Common myeloid progenitor, CD34-positive (primary cell): ENCODE data around the gene CARD9.

ENCODE experiments used
- CTCF ChIA-PET: fragments of 350-600 bp; sonication (Branson Sonifier 250); formaldehyde crosslinking; loops from one replicate; lab custom pipeline; 2021; ENCODE audit warnings: antibody characterized with exemption; lab: Charles Lee
- POLR2A ChIA-PET: fragments of 350-600 bp; sonication (Branson Sonifier 250); formaldehyde crosslinking; loops from one replicate; lab custom pipeline; 2021; ENCODE audit warnings: antibody characterized with exemption; lab: Charles Lee
- DNase-seq, 3 donors: peaks; one replicate each; pipeline versions ENCODE4 v3.0.0 to v3.0.0-alpha.2; 2013
- H3K27ac ChIP-seq, 2 experiments: 1 replicate in 1 of 2; 2 replicates in 1 of 2; pipeline ENCODE4 v1.7.0; 2013; ENCODE audit warnings: inconsistent platforms in 2 of 2, low read length in 2 of 2, mild to moderate bottlenecking in 2 of 2, low read depth in 1 of 2, moderate library complexity in 1 of 2; ENCODE audit not compliant: severe bottlenecking in 2 of 2, insufficient read depth in 1 of 2, poor library complexity in 1 of 2
- H3K27me3 ChIP-seq, 5 experiments: replicated peaks in 2 of 5; 1 replicate in 3 of 5; 2 replicates in 2 of 5; pipeline versions ENCODE4 v1.6.1 to v1.7.0; 2013; ENCODE audit warnings: low read length in 4 of 5, mild to moderate bottlenecking in 2 of 5, moderate library complexity in 2 of 5, inconsistent platforms in 1 of 5; ENCODE audit not compliant: insufficient read depth in 5 of 5, control insufficient read depth in 4 of 5
- H3K36me3 ChIP-seq, 4 experiments: 1 replicate in 2 of 4; 2 replicates in 2 of 4; pipeline versions ENCODE4 v1.6.1 to v1.7.0; 2013; ENCODE audit warnings: low read length in 3 of 4, control low read depth in 1 of 4, mild to moderate bottlenecking in 1 of 4; ENCODE audit not compliant: control insufficient read depth in 4 of 4, insufficient read depth in 4 of 4
- H3K4me1 ChIP-seq, 4 experiments: 1 replicate in 3 of 4; 2 replicates in 1 of 4; pipeline versions ENCODE4 v1.6.1 to v1.7.1; 2013; ENCODE audit warnings: low read length in 3 of 4, mild to moderate bottlenecking in 3 of 4, control low read depth in 1 of 4, inconsistent platforms in 1 of 4, moderate library complexity in 1 of 4; ENCODE audit not compliant: control insufficient read depth in 4 of 4, insufficient read depth in 4 of 4; ENCODE audit errors: control extremely low read depth in 1 of 4
- H3K4me3 ChIP-seq, 7 experiments: 1 replicate in 4 of 7; 2 replicates in 3 of 7; pipeline versions ENCODE4 v1.5.1 to v1.7.0; 2013; ENCODE audit warnings: mild to moderate bottlenecking in 7 of 7, low read length in 6 of 7, moderate library complexity in 6 of 7, inconsistent platforms in 2 of 7, low read depth in 2 of 7, control low read depth in 1 of 7; ENCODE audit not compliant: insufficient read depth in 4 of 7, control insufficient read depth in 1 of 7; ENCODE audit errors: extremely low read depth in 1 of 7
- H3K9me3 ChIP-seq, 5 experiments: 1 replicate in 4 of 5; 2 replicates in 1 of 5; pipeline versions ENCODE4 v1.6.1 to v1.7.1; 2013; ENCODE audit warnings: low read length in 4 of 5, mild to moderate bottlenecking in 2 of 5, inconsistent platforms in 1 of 5, low read depth in 1 of 5, moderate library complexity in 1 of 5; ENCODE audit not compliant: control insufficient read depth in 4 of 5, insufficient read depth in 2 of 5; ENCODE audit errors: control extremely low read depth in 1 of 5
- WGBS: methylation state at CpG from one replicate; pipeline ENCODE4 v1.1.5; 2013; ENCODE audit not compliant: insufficient coverage; 5-methylcytosine and 5-hydroxymethylcytosine counted together

The CARD9 gene

DNA sequence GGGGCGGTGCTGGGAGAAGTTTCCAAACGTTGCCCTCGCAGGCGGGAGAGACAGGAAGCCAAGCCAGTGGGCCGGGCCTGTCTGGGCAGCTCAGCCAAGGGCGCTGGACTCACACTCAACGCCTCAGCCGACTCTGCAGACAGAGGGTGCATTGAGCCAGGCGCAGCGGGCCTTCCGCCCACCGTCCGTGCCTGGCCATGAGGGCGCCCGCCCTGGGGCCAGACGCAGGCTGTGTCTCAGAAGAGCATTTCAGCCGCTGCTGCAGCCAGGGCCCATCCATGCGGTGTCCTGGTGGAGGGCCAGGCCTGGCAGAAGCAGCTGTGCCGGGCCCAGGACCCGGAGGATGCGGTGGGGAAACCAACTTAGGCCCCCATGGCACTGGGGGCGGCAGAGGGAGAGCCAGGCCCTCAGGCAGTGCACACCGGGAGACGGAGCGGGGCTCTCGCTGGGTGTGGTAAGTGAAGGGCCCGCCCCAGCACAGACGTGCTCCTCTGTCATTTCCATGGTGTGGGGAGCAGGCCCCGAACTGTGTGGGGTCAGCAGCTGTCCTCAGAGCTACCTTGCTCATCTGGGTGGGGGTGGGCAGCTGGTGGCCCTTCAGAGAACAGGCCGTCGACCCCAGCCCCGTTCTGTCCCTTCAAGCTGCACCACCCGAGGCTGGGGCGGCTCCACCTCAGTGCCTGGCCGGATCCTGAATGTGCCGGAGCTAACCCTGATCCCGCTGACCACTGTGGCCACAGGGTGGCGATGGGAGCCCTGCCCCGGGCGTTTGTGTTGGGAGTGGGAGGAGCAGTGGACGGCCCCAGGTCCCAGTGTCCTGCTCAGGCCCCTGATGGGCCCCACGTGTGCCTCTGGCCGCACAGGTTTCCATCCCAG, 27.9 kb downstream of the CARD9 start:
- WGBS, result 95% methylated on average over 33 of the region's 43 CpGs
- Histone ChIP-seq H3K27ac (no peak overlapping the region), H3K9me3 (no peaks in the 10 kb centered on the region), H3K4me1 (peaks cover 0 to 12% (median 8%) of the 10 kb centered on the region in 4 experiments), H3K27me3 (no peaks in the 10 kb centered on the region), H3K36me3 (peaks cover 3 to 42% (median 25%) of the 10 kb centered on the region in 4 experiments), H3K4me3 (no peak overlapping the region)
- POLR2A ChIA-PET, result interaction anchor here (0.6 to 1.6 kb wide), 4 partner anchors 14 to 46 kb away, joined by 4 to 9 read pairs (median 5); partner anchors contain the start of gene DNLZ
- CTCF ChIA-PET, result interaction anchor here (0.7 to 2.9 kb wide), 5 partner anchors 18 to 188 kb away, joined by 3 to 12 read pairs (median 3); partner anchors contain the start of gene GPSM1
- DNase-seq, result no peak

DNA sequence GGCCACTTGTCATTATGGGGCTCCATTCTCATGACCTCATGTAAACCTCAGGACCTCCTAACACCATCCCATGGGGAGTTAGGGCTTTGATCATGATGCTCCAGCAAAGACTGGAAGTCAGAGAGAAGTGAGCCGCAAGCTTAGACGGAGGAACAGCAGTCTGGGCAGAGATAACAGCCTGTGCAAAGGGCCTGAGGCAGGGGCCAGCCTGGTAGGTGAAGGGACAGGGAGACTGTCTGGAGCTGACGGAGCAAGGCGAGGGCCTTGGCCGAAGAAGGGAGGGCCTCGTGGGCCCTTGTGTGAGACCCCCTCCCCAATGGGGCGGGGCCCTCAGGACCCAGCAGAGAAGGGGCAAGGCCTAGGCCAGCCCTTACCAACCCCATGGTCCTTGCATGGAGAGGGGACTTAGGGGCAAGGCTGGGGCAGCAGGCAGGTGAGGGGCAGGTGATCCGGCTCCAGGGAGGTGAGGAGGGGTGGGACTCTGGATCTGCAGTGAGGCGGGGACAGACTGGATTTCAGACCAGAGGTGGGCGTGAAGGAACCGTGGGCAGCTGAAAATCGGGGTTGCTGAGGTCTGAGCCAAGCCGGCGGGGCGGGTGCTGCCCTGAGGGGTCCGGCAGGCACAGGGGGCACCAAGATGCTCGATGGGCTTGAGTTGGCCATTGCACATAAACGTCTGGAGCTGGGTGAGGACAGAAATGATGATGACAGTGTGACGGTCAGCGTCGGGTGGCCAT, 28.8 kb downstream of the CARD9 start:
- ChIA-PET POLR2A (interaction anchor here (0.6 to 1.6 kb wide), 3 partner anchors 18 to 46 kb away, joined by 4 to 9 read pairs (median 4); partner anchors contain the start of gene DNLZ), CTCF (interaction anchor here (0.6 to 2.9 kb wide), 4 partner anchors 19 to 32 kb away, joined by 3 to 12 read pairs (median 3); no protein-coding TSS in a partner anchor)
- Histone ChIP-seq H3K4me3 (no peak overlapping the region), H3K4me1 (peaks cover 0 to 12% (median 8%) of the 10 kb centered on the region in 4 experiments), H3K36me3 (peaks cover 2 to 42% (median 29%) of the 10 kb centered on the region in 4 experiments), H3K9me3 (no peaks in the 10 kb centered on the region), H3K27me3 (no peaks in the 10 kb centered on the region), H3K27ac (no peak overlapping the region)
- WGBS, result 95% methylated on average over 14 of the region's 21 CpGs
- DNase-seq, result no peak

DNA sequence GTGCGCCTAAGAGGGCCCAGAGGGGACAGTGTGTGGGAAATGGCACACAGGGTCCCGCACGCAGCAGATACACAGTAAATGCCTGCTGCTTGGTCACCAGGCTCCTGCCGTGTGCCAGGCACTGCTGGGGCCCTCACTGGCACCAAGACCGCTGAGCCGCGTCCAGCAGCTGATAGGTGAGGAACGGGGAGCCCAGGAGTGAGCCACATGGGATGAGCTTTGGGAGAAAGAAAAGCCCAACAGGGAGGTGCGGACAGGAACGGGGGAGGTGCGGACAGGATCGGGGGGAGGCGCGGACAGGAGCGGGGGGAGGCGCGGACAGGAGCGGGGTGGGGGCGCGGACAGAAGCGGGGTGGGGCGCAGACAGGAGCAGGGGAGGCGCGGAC, 29.6 kb downstream of the CARD9 start:
- Histone ChIP-seq H3K27me3 (no peaks in the 10 kb centered on the region), H3K4me1 (peaks cover 0 to 12% (median 8%) of the 10 kb centered on the region in 4 experiments), H3K9me3 (no peaks in the 10 kb centered on the region), H3K27ac (no peak overlapping the region), H3K36me3 (peaks cover 5 to 41% (median 24%) of the 10 kb centered on the region in 4 experiments), H3K4me3 (no peak overlapping the region)
- 100% methylated on average over 15 of the region's 24 CpGs for WGBS
- no peak for DNase-seq
- ChIA-PET CTCF (interaction anchor here (0.6 to 2.9 kb wide), 2 partner anchors 18 to 31 kb away, joined by 3 to 12 read pairs; no protein-coding TSS in a partner anchor), POLR2A (no interaction called here)

DNA sequence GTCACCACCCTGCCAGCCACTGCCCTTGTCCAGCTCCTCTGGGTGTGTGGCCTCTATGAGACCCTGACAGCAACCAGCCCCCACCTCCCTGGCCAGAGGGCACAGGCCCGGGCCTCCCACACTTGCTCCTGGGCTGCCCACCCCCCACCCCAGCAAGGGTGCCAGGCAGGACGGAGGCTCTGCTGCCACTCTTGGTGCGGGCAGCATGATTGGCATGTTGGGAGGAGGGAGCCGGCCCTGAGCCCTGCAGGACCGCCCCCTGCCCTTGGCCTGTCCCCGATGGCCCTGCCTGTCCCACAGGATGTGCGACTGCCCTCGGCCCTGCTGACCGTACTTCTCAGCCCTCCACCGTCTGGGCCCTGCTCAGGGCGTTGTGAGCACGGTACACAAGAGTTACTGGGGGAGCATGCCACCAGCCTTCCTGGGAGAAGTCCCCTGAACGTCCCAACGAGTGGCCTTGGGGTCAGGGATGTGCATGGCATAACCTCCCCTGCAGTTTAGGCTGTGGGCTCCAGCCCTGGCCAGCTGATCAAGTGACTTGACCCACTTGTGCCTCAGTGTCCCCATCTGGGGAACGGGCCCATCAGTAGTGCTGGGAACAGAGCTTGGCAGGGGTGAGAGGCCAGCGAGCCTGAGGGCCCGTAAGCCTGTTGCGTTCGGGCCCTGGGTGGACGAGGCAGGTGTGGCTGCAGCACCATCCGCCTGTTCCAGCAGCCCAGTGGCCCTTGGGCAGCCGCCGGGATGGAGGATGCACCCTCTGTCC, 30.2 kb downstream of the CARD9 start:
- Histone ChIP-seq H3K9me3 (no peaks in the 10 kb centered on the region), H3K27ac (peak overlapping the region in 1 of 2 experiments; percentile 61), H3K36me3 (peaks cover 5 to 41% (median 22%) of the 10 kb centered on the region in 4 experiments), H3K27me3 (no peaks in the 10 kb centered on the region), H3K4me3 (peak overlapping the region in 2 of 7 experiments; percentile 19 to 57), H3K4me1 (peaks cover 0 to 12% (median 8%) of the 10 kb centered on the region in 4 experiments)
- ChIA-PET CTCF (interaction anchor here (1.3 kb wide), 1 partner anchor 20 kb away, joined by 4 read pairs; no protein-coding TSS in a partner anchor), POLR2A (no interaction called here)
- WGBS, result 91% methylated on average over 21 of the region's 23 CpGs
- no peak for DNase-seq

DNA sequence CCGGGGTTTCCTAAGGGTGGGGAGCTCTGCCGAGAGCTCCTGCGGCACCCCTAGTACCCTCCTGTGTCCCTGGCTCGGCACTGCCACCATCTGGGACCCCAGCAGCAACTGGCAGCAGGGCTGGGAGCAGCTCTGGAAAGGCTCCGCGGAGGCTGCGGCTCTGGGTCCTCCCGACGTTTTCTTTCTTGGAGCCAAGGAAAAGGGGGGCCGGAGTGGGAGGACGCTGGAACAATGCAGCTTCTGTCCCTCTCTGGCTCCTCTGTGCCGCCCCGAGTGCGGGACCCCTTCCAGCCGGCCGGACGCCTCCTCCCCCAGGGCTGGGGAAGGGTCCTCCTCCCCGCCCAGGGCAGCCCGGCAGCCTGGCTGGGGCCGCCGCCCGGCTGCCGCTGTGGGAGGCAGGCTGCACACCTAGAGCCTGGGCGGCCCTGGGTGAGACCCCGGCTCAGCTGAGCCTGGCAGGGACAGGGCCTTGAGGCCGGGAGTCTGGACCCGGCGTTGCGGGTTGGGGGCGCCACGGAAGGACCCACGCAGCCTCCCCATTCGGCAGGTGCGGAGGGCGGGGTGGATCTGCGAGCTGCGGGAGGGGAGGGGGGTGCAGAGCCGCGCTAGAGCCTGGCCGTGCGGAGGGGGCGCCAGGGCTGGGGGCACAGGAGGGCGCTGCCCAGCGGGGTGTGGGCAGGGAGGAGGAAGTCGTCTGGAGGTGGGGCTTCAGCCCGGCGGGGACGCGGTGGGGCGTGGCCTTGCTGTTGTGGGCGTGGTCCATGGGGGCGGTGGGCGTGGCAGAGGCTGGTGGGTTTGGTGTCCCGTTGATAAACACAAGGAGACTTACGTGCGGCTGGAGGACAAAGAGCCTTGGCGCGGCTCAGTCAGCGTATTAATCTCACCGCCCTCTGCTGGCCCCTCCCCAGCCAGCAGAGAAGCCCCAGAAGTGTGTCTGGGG, 31.0 kb downstream of the CARD9 start:
- DNase-seq, result peak; percentile 84 to 93 (median 92)
- Histone ChIP-seq H3K4me1 (peaks cover 0 to 12% (median 8%) of the 10 kb centered on the region in 4 experiments), H3K36me3 (peaks cover 5 to 49% (median 27%) of the 10 kb centered on the region in 4 experiments), H3K27ac (peak overlapping the region in 1 of 2 experiments; percentile 61), H3K27me3 (no peaks in the 10 kb centered on the region), H3K4me3 (peak overlapping the region in 3 of 7 experiments; percentile 2 to 57 (median 19)), H3K9me3 (no peaks in the 10 kb centered on the region)
- POLR2A ChIA-PET, result interaction anchor here (1.0 kb wide), 1 partner anchor 15 kb away, joined by 3 read pairs; the partner anchor contains the start of gene GPSM1
- 46% methylated on average over 43 of the region's 60 CpGs for WGBS
- CTCF ChIA-PET, result interaction anchor here (1.1 to 1.3 kb wide), 3 partner anchors 9 to 19 kb away, joined by 3 to 4 read pairs (median 3); no protein-coding TSS in a partner anchor
